CD14-positive monocyte (primary cell): ENCODE data around the gene LUZP2. TPM values are rescaled to one million over a fixed set of nuclear protein-coding genes. Genes with fewer than 3 reads are reported as not detected.

Experiments
- DNase-seq, 3 donors: peaks; one replicate each; pipeline ENCODE4 v3.0.0-alpha.2; 2011 to 2022
- H2AFZ ChIP-seq: 2 replicates; pipeline ENCODE4 v1.6.0; 2012; ENCODE audit warnings: mild to moderate bottlenecking, low read depth, low read length, inconsistent platforms; ENCODE audit not compliant: insufficient read depth, poor library complexity, severe bottlenecking
- H3K27ac ChIP-seq, 2 donors: 1 replicate in 1 of 2; 2 replicates in 1 of 2; pipeline ENCODE4 v1.5.1; 2012 to 2013; ENCODE audit warnings: low read length in 2 of 2, control low read depth in 1 of 2, inconsistent platforms in 1 of 2, low read depth in 1 of 2, mild to moderate bottlenecking in 1 of 2
- H3K27me3 ChIP-seq, 2 donors: one replicate each; pipeline versions ENCODE4 v1.6.0 to v1.6.1; 2011 to 2013; ENCODE audit warnings: low read length in 2 of 2; ENCODE audit not compliant: control insufficient read depth in 2 of 2, insufficient read depth in 2 of 2
- H3K36me3 ChIP-seq, 2 donors: replicated peaks in 1 of 2; 1 replicate in 1 of 2; 2 replicates in 1 of 2; pipeline versions ENCODE4 v1.5.1 to v1.6.1; 2012 to 2013; ENCODE audit warnings: low read length in 2 of 2, control low read depth in 1 of 2, inconsistent platforms in 1 of 2, mild to moderate bottlenecking in 1 of 2; ENCODE audit not compliant: insufficient read depth in 2 of 2, control insufficient read depth in 1 of 2
- H3K4me1 ChIP-seq, 2 donors: 1 replicate in 1 of 2; 2 replicates in 1 of 2; pipeline versions ENCODE4 v1.5.1 to v1.6.1; 2012 to 2013; ENCODE audit warnings: low read length in 2 of 2, control low read depth in 1 of 2, inconsistent platforms in 1 of 2, mild to moderate bottlenecking in 1 of 2, moderate library complexity in 1 of 2; ENCODE audit not compliant: insufficient read depth in 2 of 2, control insufficient read depth in 1 of 2
- H3K4me2 ChIP-seq: replicated peaks from 2 replicates; pipeline ENCODE3; 2012; ENCODE audit warnings: low read length, moderate library complexity, mild to moderate bottlenecking; ENCODE audit not compliant: poor library complexity, severe bottlenecking; ENCODE audit errors: extremely low read depth
- H3K4me3 ChIP-seq, 3 experiments: fragments of 200-600 bp in 1 of 3; sonication (generic) in 1 of 3; replicated peaks in 1 of 3; 1 replicate in 2 of 3; 2 replicates in 1 of 3; pipeline ENCODE4 v1.5.1; 2011 to 2013; ENCODE audit warnings: low read length in 3 of 3, mild to moderate bottlenecking in 3 of 3, control low read depth in 2 of 3, low read depth in 2 of 3, inconsistent platforms in 1 of 3, moderate library complexity in 1 of 3
- H3K79me2 ChIP-seq: 2 replicates; pipeline ENCODE4 v1.6.0; 2012; ENCODE audit warnings: mild to moderate bottlenecking, control low read depth, inconsistent platforms, low read length, moderate library complexity; ENCODE audit not compliant: insufficient read depth
- H3K9ac ChIP-seq: 2 replicates; pipeline ENCODE4 v1.6.0; 2017; ENCODE audit warnings: low read length, mild to moderate bottlenecking; ENCODE audit not compliant: insufficient read depth, poor library complexity, severe bottlenecking
- H3K9me3 ChIP-seq, 2 donors: replicated peaks in 1 of 2; 1 replicate in 1 of 2; 2 replicates in 1 of 2; pipeline versions ENCODE4 v1.5.1 to v1.6.1; 2012 to 2013; ENCODE audit warnings: low read length in 2 of 2, control low read depth in 1 of 2; ENCODE audit not compliant: control insufficient read depth in 1 of 2, insufficient read depth in 1 of 2
- H4K20me1 ChIP-seq: 2 replicates; pipeline ENCODE4 v1.6.0; 2012; ENCODE audit warnings: mild to moderate bottlenecking, low read length, control low read depth, moderate library complexity; ENCODE audit not compliant: insufficient read depth
- H3K27ac Mint-ChIP-seq, 7 donors: one replicate each; pipeline ENCODE4 v1.8.0; 2020; ENCODE audit warnings: mild to moderate bottlenecking in 7 of 7, mixed read lengths in 7 of 7, moderate library complexity in 6 of 7, inconsistent platforms in 2 of 7
- H3K27me3 Mint-ChIP-seq, 3 donors: one replicate each; pipeline ENCODE4 v1.8.0; 2021 to 2022; ENCODE audit warnings: low read depth in 3 of 3, mild to moderate bottlenecking in 3 of 3, mixed read lengths in 3 of 3, moderate library complexity in 3 of 3, inconsistent platforms in 1 of 3
- H3K36me3 Mint-ChIP-seq, 2 donors: one replicate each; pipeline ENCODE4 v1.8.0; 2020; ENCODE audit warnings: mixed read lengths in 2 of 2, inconsistent platforms in 1 of 2, mild to moderate bottlenecking in 1 of 2
- H3K4me1 Mint-ChIP-seq: one replicate; pipeline ENCODE4 v1.8.0; 2020; ENCODE audit warnings: mild to moderate bottlenecking, mixed read lengths
- H3K4me3 Mint-ChIP-seq, 2 donors: one replicate each; pipeline ENCODE4 v1.8.0; 2020; ENCODE audit warnings: mild to moderate bottlenecking in 2 of 2, mixed read lengths in 2 of 2, moderate library complexity in 1 of 2
- H3K9me3 Mint-ChIP-seq, 7 donors: one replicate each; pipeline ENCODE4 v1.8.0; 2020 to 2022; ENCODE audit warnings: mixed read lengths in 7 of 7, mild to moderate bottlenecking in 6 of 7, moderate library complexity in 6 of 7, inconsistent platforms in 2 of 7
- CTCF ChIP-seq: fragments of 200-600 bp; IDR thresholded peaks from one replicate; pipeline ENCODE4 v1.8.0; 2022; ENCODE audit warnings: antibody characterized with exemption, mild to moderate bottlenecking
- WGBS: methylation state at CpG from one replicate; pipeline ENCODE4 v1.1.5; 2013; ENCODE audit warnings: missing lambda C conversion rate; ENCODE audit not compliant: insufficient coverage; 5-methylcytosine and 5-hydroxymethylcytosine counted together
- intact Hi-C, 2 donors: fragments of 100-400 bp; cut with micrococcal nuclease; formaldehyde crosslinking; loops; one replicate each; pipeline versions ENCODE4 v1.15.0 to v1.15.1; 2023
- polyA plus RNA-seq, 3 donors: library from polyadenylated mRNA; depleted of rRNA in 1 of 3; unstranded in 2 of 3; stranded (reverse) in 1 of 3; fragments of 300-500 nt in 2 of 3; fragments of >200 nt in 1 of 3; fragmentation: Illumina TruSeq in 2 of 3; gene quantifications; 1 replicate in 2 of 3; 2 replicates in 1 of 3; pipeline ENCODE4 v1.2.3, GENCODE V29; 2012 to 2021

Gene LUZP2
- polyA plus RNA-seq, 3 donors = not detected

GRCh38 chr11:24556693-24557092 lies 59.8 kb downstream of the LUZP2 start:
- WGBS = 76% methylated on average over 2 of the region's 3 CpGs
- H3K9me3 Mint-ChIP-seq = peaks cover 0 to 2% (median 0%) of the 10 kb centered on the region in 7 donors
- intact Hi-C loops = no loop called here
- H3K4me3 ChIP-seq = no peak overlapping the region
- H3K4me2 ChIP-seq = no peak overlapping the region
- no peaks in the 10 kb centered on the region for H3K79me2 ChIP-seq
- H2AFZ ChIP-seq = no peak overlapping the region
- no peaks in the 10 kb centered on the region for H3K4me1 Mint-ChIP-seq
- H3K27me3 ChIP-seq = no peaks in the 10 kb centered on the region
- no peaks in the 10 kb centered on the region for H3K4me1 ChIP-seq
- H3K9me3 ChIP-seq = no peaks in the 10 kb centered on the region
- no peak overlapping the region for H3K27ac Mint-ChIP-seq
- H3K36me3 ChIP-seq = no peaks in the 10 kb centered on the region
- no peaks in the 10 kb centered on the region for H4K20me1 ChIP-seq
- H3K36me3 Mint-ChIP-seq = no peaks in the 10 kb centered on the region
- no peak for DNase-seq
- no peak for TF ChIP-seq CTCF
- H3K27me3 Mint-ChIP-seq = peaks cover 0 to 2% (median 0%) of the 10 kb centered on the region in 3 donors
- no peak overlapping the region for H3K4me3 Mint-ChIP-seq
- no peak overlapping the region for H3K9ac ChIP-seq
- no peak overlapping the region for H3K27ac ChIP-seq

GRCh38 chr11:24559315-24559714 lies 62.5 kb downstream of the LUZP2 start:
- no peaks in the 10 kb centered on the region for H3K9me3 ChIP-seq
- no peak overlapping the region for H2AFZ ChIP-seq
- Mint-ChIP-seq H3K4me1 (no peaks in the 10 kb centered on the region), H3K27me3 (peaks cover 0 to 2% (median 0%) of the 10 kb centered on the region in 3 donors), H3K9me3 (peaks cover 0 to 2% (median 0%) of the 10 kb centered on the region in 7 donors), H3K27ac (no peak overlapping the region), H3K4me3 (no peak overlapping the region), H3K36me3 (no peaks in the 10 kb centered on the region)
- H3K9ac ChIP-seq = no peak overlapping the region
- no peaks in the 10 kb centered on the region for H3K36me3 ChIP-seq
- H3K4me1 ChIP-seq = no peaks in the 10 kb centered on the region
- H3K27ac ChIP-seq = no peak overlapping the region
- no peaks in the 10 kb centered on the region for H3K27me3 ChIP-seq
- H3K4me3 ChIP-seq = no peak overlapping the region
- H3K4me2 ChIP-seq = no peak overlapping the region
- H3K79me2 ChIP-seq = no peaks in the 10 kb centered on the region
- H4K20me1 ChIP-seq = no peaks in the 10 kb centered on the region
- no peak for TF ChIP-seq CTCF
- no peak for DNase-seq
- intact Hi-C loops = no loop called here
